ENCODE measurements around the gene ANKRD10. TPM values are rescaled to one million over a fixed set of nuclear protein-coding genes. Genes with fewer than 3 reads are reported as not detected.
A peak's percentile ranks its signal among the peaks of the same experiment; 100 is the strongest.
"Not testable (repeated sequence)": the region's sequence is repeated elsewhere in the genome, so short reads cannot be mapped to it uniquely, and the experiment has no call there.

Gene ANKRD10
- total RNA-seq, result 10 to 100 TPM; 65.1 to 91.8 TPM

DNA sequence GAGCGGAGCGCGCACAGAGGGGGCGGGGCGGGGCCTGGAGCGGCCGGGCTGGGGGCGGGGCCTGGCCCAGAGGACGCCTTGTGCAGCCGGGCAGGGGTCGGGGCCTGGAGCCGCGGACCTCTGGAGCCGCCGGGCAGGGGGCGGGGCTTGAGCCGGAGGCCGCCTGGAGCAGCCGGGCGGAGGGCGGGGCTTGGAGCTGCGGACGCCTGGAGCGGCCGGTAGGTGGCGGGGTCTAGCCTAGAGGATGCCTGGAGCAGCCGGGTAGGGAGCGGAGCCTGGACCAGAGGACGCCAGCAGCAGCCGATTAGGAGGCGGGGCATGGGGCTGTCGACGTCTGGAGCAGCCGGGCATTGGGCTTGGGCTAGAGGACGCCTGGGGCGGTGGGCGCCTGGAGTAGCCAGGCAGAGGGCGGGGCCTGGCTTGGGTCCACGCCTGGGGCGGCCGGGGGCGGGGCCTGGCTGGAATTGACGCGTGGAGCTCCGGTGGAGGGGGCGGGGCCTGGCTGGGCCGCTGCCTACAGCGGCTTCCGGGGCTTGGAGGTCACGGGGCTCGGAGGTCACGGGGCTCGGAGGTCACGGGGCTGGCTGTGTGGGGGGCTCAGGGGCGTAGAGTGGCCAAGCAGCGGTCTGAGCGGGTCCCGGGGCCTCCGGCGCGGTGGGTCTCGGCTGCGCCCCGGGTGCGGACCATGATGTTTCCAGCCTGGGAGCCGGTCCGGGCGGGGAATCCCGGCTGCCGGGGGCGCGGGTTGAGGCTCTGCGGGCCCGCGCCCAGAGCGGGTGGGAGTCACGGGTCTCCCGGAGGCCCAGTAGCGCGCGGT is at the start of gene ANKRD10:
ANKRD10 (minus strand) TSS at position 13 of the 817 bp plus-strand sequence. CDS start 135 bp downstream, outside the sequence.
- ChIA-PET CTCF (interaction anchor here (0.5 to 1.0 kb wide), 4 partner anchors 29 to 309 kb away, joined by 3 to 4 read pairs (median 4); no protein-coding TSS in a partner anchor), POLR2A (interaction anchor here (0.6 to 1.7 kb wide), 2 partner anchors 200 to 248 kb away, joined by 7 to 15 read pairs; no protein-coding TSS in a partner anchor)
- peaks cover 39% of the 10 kb centered on the region for H3K4me1 Mint-ChIP-seq
- H3K27me3 Mint-ChIP-seq, result no peaks in the 10 kb centered on the region
- peak within 1 kb of the TSS; percentile 93 for H3K27ac Mint-ChIP-seq
- peak; percentile 98 for DNase-seq
- H3K9me3 Mint-ChIP-seq (ENCODE audit: low read depth), result no peaks in the 10 kb centered on the region
- intact Hi-C loops (cut with DNase I, micrococcal nuclease), result loop anchor here (1.0 to 5.0 kb wide), 8 partner anchors 27 to 1672 kb away; partner anchors contain the start of genes IRS2 (in 1 of the 2), NAXD (in 1 of the 2) and TUBGCP3 (in 1 of the 2)
- H3K36me3 Mint-ChIP-seq (ENCODE audit: low read depth), result peaks cover 33% of the 10 kb centered on the region
- H3K4me3 Mint-ChIP-seq, result peak within 1 kb of the TSS; percentile 92
- peak; percentile 84 for ATAC-seq

DNA sequence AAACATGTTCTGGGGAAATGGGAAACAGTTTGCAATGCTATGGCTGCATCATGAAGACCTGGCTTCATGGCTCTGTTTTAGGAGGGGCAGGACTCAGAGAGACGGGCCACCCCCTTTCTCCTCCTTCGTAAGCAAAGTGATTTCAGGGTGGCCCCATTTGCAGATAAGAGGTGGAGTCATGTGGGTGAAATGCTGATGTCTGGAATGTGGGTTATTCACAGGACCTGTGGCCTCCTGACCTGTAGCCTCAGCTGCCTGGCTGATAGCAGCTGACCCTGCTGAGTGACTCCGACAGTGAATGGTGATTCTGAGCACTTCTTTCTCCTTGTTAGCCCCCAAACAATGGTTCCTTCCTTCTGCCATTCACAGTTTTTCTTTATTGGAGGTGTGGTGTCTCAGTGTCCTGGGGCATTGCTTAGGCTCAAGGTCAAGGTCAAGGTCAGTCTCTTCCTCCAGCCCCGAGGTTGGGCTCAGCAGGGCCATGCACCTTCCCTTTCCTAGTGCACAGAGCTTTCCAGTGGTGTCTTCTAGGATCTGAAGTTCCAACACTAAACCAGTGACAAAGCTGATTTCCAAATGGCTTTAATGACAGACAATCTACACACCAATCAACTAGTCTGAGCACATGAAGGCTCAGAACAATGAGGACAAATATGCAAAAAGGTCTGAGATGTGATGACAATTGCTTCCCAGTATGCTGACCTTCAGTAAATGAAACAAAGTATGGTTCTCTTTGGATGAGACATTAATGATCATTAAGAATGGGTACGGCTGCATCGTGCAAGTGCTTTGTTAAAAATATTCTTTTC is 49.6 kb upstream of the ANKRD10 start:
- Mint-ChIP-seq H3K36me3 (ENCODE audit: low read depth) (peaks cover 21% of the 10 kb centered on the region), H3K4me3 (no peak overlapping the region), H3K27ac (peak overlapping the region; percentile 78), H3K4me1 (peaks cover 18% of the 10 kb centered on the region), H3K27me3 (peaks cover 10% of the 10 kb centered on the region), H3K9me3 (ENCODE audit: low read depth) (peaks cover 45% of the 10 kb centered on the region)
- ATAC-seq, result no peak
- CTCF ChIA-PET, result no interaction called here
- DNase-seq, result no peak
- intact Hi-C loops (cut with DNase I, micrococcal nuclease), result loop anchor here (1.0 to 2.0 kb wide), 4 partner anchors 9 to 250 kb away; partner anchors contain the start of gene ANKRD10 (in 2 of the 2)
- POLR2A ChIA-PET, result no interaction called here

- peaks cover 8% of the 10 kb centered on the region for H3K27me3 Mint-ChIP-seq
- ATAC-seq (no peak), DNase-seq (no peak)
- no peak overlapping the region for H3K4me3 Mint-ChIP-seq
- no peak overlapping the region for H3K27ac Mint-ChIP-seq
- H3K9me3 Mint-ChIP-seq (ENCODE audit: low read depth), result peaks cover 45% of the 10 kb centered on the region
- peaks cover 21% of the 10 kb centered on the region for H3K36me3 Mint-ChIP-seq (ENCODE audit: low read depth)
- H3K4me1 Mint-ChIP-seq, result peaks cover 18% of the 10 kb centered on the region
- intact Hi-C loops (cut with DNase I, micrococcal nuclease), result no loop called here
- ChIA-PET POLR2A (no interaction called here), CTCF (no interaction called here)
These were observed 48.7 kb upstream of the ANKRD10 start for GRCh38 chr13:110963554-110963970.

GRCh38 chr13:110961959-110962358 is 47.1 kb upstream of the ANKRD10 start:
- Mint-ChIP-seq H3K4me3 (no peak overlapping the region), H3K27me3 (peaks cover 12% of the 10 kb centered on the region), H3K4me1 (peaks cover 18% of the 10 kb centered on the region), H3K36me3 (ENCODE audit: low read depth) (peaks cover 18% of the 10 kb centered on the region), H3K27ac (no peak overlapping the region), H3K9me3 (ENCODE audit: low read depth) (peaks cover 42% of the 10 kb centered on the region)
- POLR2A ChIA-PET, result no interaction called here
- CTCF ChIA-PET, result no interaction called here
- intact Hi-C loops (cut with DNase I, micrococcal nuclease), result no loop called here
- DNase-seq, result no peak
- no peak for ATAC-seq

- no peak overlapping the region for H3K4me3 Mint-ChIP-seq
- ATAC-seq (no peak), DNase-seq (no peak)
- peaks cover 16% of the 10 kb centered on the region for H3K4me1 Mint-ChIP-seq
- peaks cover 9% of the 10 kb centered on the region for H3K27me3 Mint-ChIP-seq
- intact Hi-C loops (cut with DNase I, micrococcal nuclease), result no loop called here
- peaks cover 13% of the 10 kb centered on the region for H3K36me3 Mint-ChIP-seq (ENCODE audit: low read depth)
- H3K27ac Mint-ChIP-seq, result no peak overlapping the region
- POLR2A ChIA-PET, result no interaction called here
- CTCF ChIA-PET, result interaction anchor here (0.6 to 1.5 kb wide), 3 partner anchors 12 to 310 kb away, joined by 3 read pairs; no protein-coding TSS in a partner anchor
- H3K9me3 Mint-ChIP-seq (ENCODE audit: low read depth), result peaks cover 30% of the 10 kb centered on the region
These were observed 45.3 kb upstream of the ANKRD10 start for GRCh38 chr13:110960204-110960603.

DNA sequence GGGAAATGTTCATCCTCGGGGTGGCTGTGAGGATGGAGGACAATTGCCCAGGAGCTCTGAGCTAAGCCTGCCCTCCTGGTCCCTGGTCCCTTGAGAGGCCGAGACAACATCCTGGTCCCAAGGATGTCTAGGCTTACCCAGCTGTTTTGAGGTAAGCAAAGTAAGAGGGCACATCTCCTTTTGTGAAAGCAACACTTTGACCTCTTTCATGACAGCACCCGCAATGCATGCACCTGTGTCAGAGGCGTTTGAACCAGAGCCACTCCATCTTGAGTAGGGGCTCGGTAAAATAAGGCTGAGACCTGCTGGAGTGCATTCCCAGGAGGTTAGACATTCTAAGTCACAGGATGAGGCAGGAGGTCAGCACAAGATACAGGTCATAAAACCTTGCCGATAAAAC is 43.1 kb upstream of the ANKRD10 start:
- CTCF ChIA-PET, result no interaction called here

DNA sequence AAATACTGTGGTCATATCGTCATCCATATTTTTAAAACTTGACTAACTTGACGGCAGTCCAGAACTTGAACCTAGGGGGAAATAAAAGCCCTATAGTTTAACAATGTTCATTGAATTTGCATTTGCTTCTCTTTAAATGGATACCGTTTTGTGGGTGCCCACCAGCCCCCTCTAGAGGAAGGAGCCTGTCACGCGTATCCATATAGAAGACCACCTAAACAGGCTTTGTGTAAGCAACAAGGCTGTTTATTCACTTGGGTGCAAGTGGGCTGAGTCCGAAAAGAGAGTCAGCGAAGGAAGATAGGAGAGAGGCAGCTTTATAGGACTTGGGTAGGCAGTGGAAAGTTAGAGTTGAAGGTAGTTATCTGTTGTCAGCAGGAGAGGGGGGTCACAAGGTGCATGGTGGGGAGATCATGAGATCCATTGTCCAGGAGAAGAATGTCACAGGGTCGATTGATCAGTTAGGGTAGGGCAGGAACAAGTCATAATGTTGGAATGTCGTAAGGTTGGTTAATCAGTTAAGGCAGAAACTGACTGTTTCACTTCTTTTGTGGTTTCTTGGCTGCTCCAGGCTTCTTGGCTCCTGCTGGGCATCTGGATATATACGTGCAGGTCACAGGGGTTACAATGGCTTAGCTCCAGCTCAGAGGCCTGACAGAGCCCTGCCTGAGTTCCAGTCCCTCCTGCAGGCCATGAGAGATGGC is 42.5 kb upstream of the ANKRD10 start:
- ChIA-PET POLR2A (interaction anchor here (0.6 kb wide), 1 partner anchor 15 kb away, joined by 3 read pairs; no protein-coding TSS in a partner anchor), CTCF (no interaction called here)
- peaks cover 16% of the 10 kb centered on the region for H3K4me1 Mint-ChIP-seq
- no peaks in the 10 kb centered on the region for H3K36me3 Mint-ChIP-seq (ENCODE audit: low read depth)
- ATAC-seq (no peak), DNase-seq (no peak)
- intact Hi-C loops (cut with DNase I, micrococcal nuclease), result no loop called here
- H3K27me3 Mint-ChIP-seq, result peaks cover 12% of the 10 kb centered on the region
- peaks cover 12% of the 10 kb centered on the region for H3K9me3 Mint-ChIP-seq (ENCODE audit: low read depth)
- no peak overlapping the region for H3K27ac Mint-ChIP-seq
- H3K4me3 Mint-ChIP-seq, result no peak overlapping the region

More for the DNA sequence above, 43.1 kb upstream of the ANKRD10 start:
- POLR2A ChIA-PET, result interaction anchor here (0.6 kb wide), 1 partner anchor 16 kb away, joined by 3 read pairs; no protein-coding TSS in a partner anchor
- H3K4me1 Mint-ChIP-seq, result peaks cover 12% of the 10 kb centered on the region
- H3K9me3 Mint-ChIP-seq (ENCODE audit: low read depth), result peaks cover 16% of the 10 kb centered on the region
- no peak overlapping the region for H3K27ac Mint-ChIP-seq
- H3K27me3 Mint-ChIP-seq, result peaks cover 12% of the 10 kb centered on the region
- ATAC-seq (no peak), DNase-seq (no peak)
- peaks cover 5% of the 10 kb centered on the region for H3K36me3 Mint-ChIP-seq (ENCODE audit: low read depth)
- intact Hi-C loops (cut with DNase I, micrococcal nuclease), result no loop called here
- H3K4me3 Mint-ChIP-seq, result no peak overlapping the region

- H3K27ac Mint-ChIP-seq; DNase-seq; H3K4me3 Mint-ChIP-seq; ATAC-seq; POLR2A ChIA-PET; H3K36me3 Mint-ChIP-seq (ENCODE audit: low read depth); H3K9me3 Mint-ChIP-seq (ENCODE audit: low read depth); CTCF ChIA-PET; intact Hi-C loops (cut with DNase I, micrococcal nuclease): not testable (repeated sequence)
- H3K27me3 Mint-ChIP-seq, result peaks cover 15% of the 10 kb centered on the region
- H3K4me1 Mint-ChIP-seq, result peaks cover 25% of the 10 kb centered on the region
These were observed 41.3 kb upstream of the ANKRD10 start for GRCh38 chr13:110956216-110956615.

- H3K4me3 Mint-ChIP-seq; ATAC-seq; POLR2A ChIA-PET; H3K36me3 Mint-ChIP-seq (ENCODE audit: low read depth); H3K9me3 Mint-ChIP-seq (ENCODE audit: low read depth); H3K27ac Mint-ChIP-seq; CTCF ChIA-PET; DNase-seq: not testable (repeated sequence)
- peaks cover 25% of the 10 kb centered on the region for H3K4me1 Mint-ChIP-seq
- intact Hi-C loops (cut with DNase I, micrococcal nuclease), result loop anchor here in 1 of 2 experiments (1.0 kb wide), 1 partner anchor 10 kb away; no protein-coding TSS in a partner anchor
- H3K27me3 Mint-ChIP-seq, result peaks cover 15% of the 10 kb centered on the region
These were observed 40.7 kb upstream of the ANKRD10 start for GRCh38 chr13:110955608-110956007.

- H3K9me3 Mint-ChIP-seq (ENCODE audit: low read depth); H3K36me3 Mint-ChIP-seq (ENCODE audit: low read depth); H3K4me3 Mint-ChIP-seq; CTCF ChIA-PET; POLR2A ChIA-PET; H3K27ac Mint-ChIP-seq: not testable (repeated sequence)
- DNase-seq (peak; percentile 73), ATAC-seq (peak; percentile 91)
- Mint-ChIP-seq H3K4me1 (peaks cover 25% of the 10 kb centered on the region), H3K27me3 (peaks cover 17% of the 10 kb centered on the region)
- intact Hi-C loops (cut with DNase I, micrococcal nuclease), result loop anchor here in 1 of 2 experiments (1.0 kb wide), 1 partner anchor 10 kb away; no protein-coding TSS in a partner anchor
These were observed 40.2 kb upstream of the ANKRD10 start for GRCh38 chr13:110955072-110955503.

DNA sequence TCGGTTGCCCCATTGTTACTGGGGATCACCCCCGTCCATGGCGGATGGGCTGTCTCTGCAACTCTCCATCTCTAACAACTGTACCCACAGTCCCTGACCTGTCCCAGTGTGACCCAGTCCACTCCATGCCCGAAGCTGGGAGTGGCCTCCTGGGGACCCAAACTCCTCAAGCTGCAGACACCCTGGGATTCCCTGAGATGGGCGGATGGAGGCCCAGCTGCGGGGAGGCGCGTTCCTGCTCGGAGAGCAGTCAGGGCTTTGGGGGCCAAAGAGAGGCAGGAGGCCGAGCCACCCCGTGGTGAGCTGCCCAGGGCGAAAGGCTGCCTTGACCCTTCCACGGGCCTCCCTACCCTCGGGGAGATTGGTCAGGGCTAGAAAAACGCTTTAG is 39.7 kb upstream of the ANKRD10 start:
- ATAC-seq; H3K4me3 Mint-ChIP-seq; POLR2A ChIA-PET; H3K27ac Mint-ChIP-seq; H3K9me3 Mint-ChIP-seq (ENCODE audit: low read depth); DNase-seq; intact Hi-C loops (cut with DNase I, micrococcal nuclease); H3K36me3 Mint-ChIP-seq (ENCODE audit: low read depth): not testable (repeated sequence)
- Mint-ChIP-seq H3K27me3 (peaks cover 16% of the 10 kb centered on the region), H3K4me1 (peaks cover 25% of the 10 kb centered on the region)
- CTCF ChIA-PET, result interaction anchor here (0.9 kb wide), 1 partner anchor 41 kb away, joined by 3 read pairs; no protein-coding TSS in a partner anchor

All from activated CD4-positive, alpha-beta T cell treated with anti-CD3 and anti-CD28 coated beads for 36 hours (primary cell).